GM23338 (cell line): Measurements from ENCODE around the gene ORC3. TPM values are rescaled to one million over a fixed set of nuclear protein-coding genes. Genes with fewer than 3 reads are reported as not detected.

ENCODE experiments used
- ATAC-seq: fragments of 200-7000 bp; cut with Tn5 transposase; 3 replicates; pipeline ENCODE4 v1.9.1; 2020
- DNase-seq: peaks from one replicate; pipeline ENCODE4 v3.0.0-alpha.2; 2015; ENCODE audit warnings: low spot score
- H2AFZ ChIP-seq: fragments of 200-600 bp; sonication (generic); 2 replicates; pipeline ENCODE4 v1.8.0; 2016; ENCODE audit warnings: antibody characterized with exemption, mild to moderate bottlenecking, moderate library complexity
- H3F3A ChIP-seq: fragments of 200-600 bp; sonication (generic); replicated peaks from 2 replicates; pipeline ENCODE4 v1.8.0; 2017; ENCODE audit warnings: antibody characterized with exemption, mixed run types, low read depth
- H3K27ac ChIP-seq: fragments of 200-600 bp; sonication (generic); 2 replicates; pipeline ENCODE4 v1.6.1; 2016; ENCODE audit warnings: low read depth
- H3K27me3 ChIP-seq: fragments of 200-600 bp; sonication (generic); 2 replicates; pipeline ENCODE4 v1.8.0; 2016; ENCODE audit warnings: mild to moderate bottlenecking, mixed run types, moderate library complexity; ENCODE audit not compliant: insufficient read depth
- H3K36me3 ChIP-seq: fragments of 200-600 bp; sonication (generic); 2 replicates; pipeline ENCODE4 v1.8.0; 2016; ENCODE audit warnings: mild to moderate bottlenecking; ENCODE audit not compliant: insufficient read depth
- H3K4me1 ChIP-seq: fragments of 200-600 bp; sonication (generic); 2 replicates; pipeline ENCODE4 v1.8.0; 2016; ENCODE audit warnings: mild to moderate bottlenecking, moderate library complexity; ENCODE audit not compliant: insufficient read depth
- H3K4me2 ChIP-seq: fragments of 200-600 bp; sonication (generic); 2 replicates; pipeline ENCODE4 v1.7.1; 2017; ENCODE audit warnings: mixed run types
- H3K4me3 ChIP-seq: fragments of 200-600 bp; sonication (generic); 2 replicates; pipeline ENCODE4 v1.6.1; 2016; ENCODE audit warnings: mixed run types
- H3K79me2 ChIP-seq: fragments of 200-600 bp; sonication (generic); replicated peaks from 2 replicates; pipeline ENCODE4 v1.8.0; 2017; ENCODE audit warnings: mild to moderate bottlenecking; ENCODE audit not compliant: insufficient read depth
- H3K9me2 ChIP-seq: fragments of 200-600 bp; sonication (generic); 2 replicates; pipeline ENCODE4 v1.8.0; 2017; ENCODE audit not compliant: insufficient read depth
- H4K20me1 ChIP-seq: fragments of 200-600 bp; sonication (generic); replicated peaks from 2 replicates; pipeline ENCODE4 v1.8.0; 2017; ENCODE audit warnings: mild to moderate bottlenecking; ENCODE audit not compliant: insufficient read depth
- H3K27ac Mint-ChIP-seq: 2 replicates; pipeline ENCODE4 v1.8.0; 2020; ENCODE audit warnings: inconsistent platforms, mild to moderate bottlenecking, moderate library complexity, mixed read lengths
- H3K27me3 Mint-ChIP-seq: 3 replicates; pipeline ENCODE4 v1.8.0; 2022; ENCODE audit warnings: low read depth, mild to moderate bottlenecking, moderate library complexity, mixed read lengths, inconsistent platforms; ENCODE audit not compliant: insufficient read depth, poor library complexity
- H3K36me3 Mint-ChIP-seq: 3 replicates; pipeline ENCODE4 v1.8.0; 2021; ENCODE audit warnings: low read depth, mild to moderate bottlenecking, inconsistent platforms, moderate library complexity, mixed read lengths
- H3K4me1 Mint-ChIP-seq: 3 replicates; pipeline ENCODE4 v1.8.0; 2020; ENCODE audit warnings: mild to moderate bottlenecking, inconsistent platforms, mixed read lengths
- H3K4me3 Mint-ChIP-seq: 3 replicates; pipeline ENCODE4 v1.8.0; 2021; ENCODE audit warnings: moderate library complexity, mild to moderate bottlenecking, inconsistent platforms, mixed read lengths
- H3K9me3 Mint-ChIP-seq: 3 replicates; pipeline ENCODE4 v1.8.0; 2020; ENCODE audit warnings: moderate library complexity, mild to moderate bottlenecking, inconsistent platforms, mixed read lengths
- CREB1 ChIP-seq: fragments of 250-450 bp; sonication (Bioruptor Pico); IDR thresholded peaks from 2 replicates; pipeline ENCODE4 v1.5.0; 2020; ENCODE audit warnings: low read depth, mild to moderate bottlenecking, moderate library complexity
- EZH2 ChIP-seq: fragments of 200-600 bp; sonication (generic); IDR thresholded peaks from one replicate; pipeline ENCODE4 v1.8.0; 2017; ENCODE audit warnings: antibody characterized with exemption, mild to moderate bottlenecking, low read depth; ENCODE audit not compliant: unreplicated experiment
- EZH2phosphoT487 ChIP-seq: fragments of 200-600 bp; sonication (generic); IDR thresholded peaks from one replicate; pipeline ENCODE4 v1.8.1; 2018; ENCODE audit warnings: antibody characterized with exemption; ENCODE audit not compliant: unreplicated experiment
- JUNB ChIP-seq: IDR thresholded peaks from one replicate; pipeline ENCODE4 v1.6.1; 2016; ENCODE audit warnings: antibody characterized with exemption; ENCODE audit not compliant: unreplicated experiment
- NANOG ChIP-seq: IDR thresholded peaks from 2 replicates; pipeline ENCODE4 v1.6.1; 2016; ENCODE audit warnings: antibody characterized with exemption, borderline replicate concordance
- POLR2AphosphoS5 ChIP-seq: IDR thresholded peaks from 2 replicates; pipeline ENCODE4 v1.6.1; 2016; ENCODE audit warnings: antibody characterized with exemption, low read depth
- STAT1 ChIP-seq: IDR thresholded peaks from one replicate; pipeline ENCODE4 v1.6.1; 2016; ENCODE audit warnings: antibody characterized with exemption; ENCODE audit not compliant: unreplicated experiment
- ZNF114 ChIP-seq: fragments of 250-450 bp; sonication (Bioruptor Pico); IDR thresholded peaks from 2 replicates; pipeline ENCODE4 v1.5.0; 2020; ENCODE audit warnings: mild to moderate bottlenecking, moderate library complexity
- ZNF331 ChIP-seq: fragments of 250-450 bp; sonication (Bioruptor Pico); IDR thresholded peaks from 2 replicates; pipeline ENCODE4 v1.5.0; 2020; ENCODE audit warnings: low read depth, mild to moderate bottlenecking, moderate library complexity
- polyA plus RNA-seq: library from polyadenylated mRNA; unstranded; fragments of >200 nt; fragmentation: Nextera tagmentation; extraction: Ambion mirVana; gene quantifications from 2 replicates; pipeline ENCODE4 v1.2.1, GENCODE V29; 2016
- total RNA-seq: library from RNA; depleted of rRNA; stranded (reverse); fragments of >200 nt; shearing (Covaris generic); gene quantifications from 2 replicates; pipeline ENCODE4 v1.2.3, GENCODE V29; 2014
- TF ChIP-seq, protein P1 (sequence below), 2 experiments: fragments of 200-600 bp in 1 of 2; sonication (generic) in 1 of 2; conservative IDR thresholded peaks; 2 replicates each; pipeline versions ENCODE4 v1.5.1 to v1.6.1; 2016 to 2017; ENCODE audit warnings: antibody characterized with exemption in 2 of 2, low read depth in 2 of 2, mild to moderate bottlenecking in 2 of 2, moderate library complexity in 1 of 2
- TF ChIP-seq, protein P2 (sequence below): IDR thresholded peaks from 2 replicates; pipeline ENCODE4 v1.6.1; 2016; ENCODE audit warnings: antibody characterized with exemption
- TF ChIP-seq, protein P3 (sequence below): IDR thresholded peaks from one replicate; pipeline ENCODE4 v1.6.1; 2018; ENCODE audit warnings: antibody characterized with exemption; ENCODE audit not compliant: unreplicated experiment
- TF ChIP-seq, protein P4 (sequence below): fragments of 250-450 bp; sonication (Bioruptor Pico); IDR thresholded peaks from 2 replicates; pipeline ENCODE4 v1.5.0; 2020; ENCODE audit warnings: mild to moderate bottlenecking, moderate library complexity

The ORC3 gene
- total and polyA plus RNA-seq, 2 experiments from 2014 or later = 53.1 to 78.4 TPM

DNA sequence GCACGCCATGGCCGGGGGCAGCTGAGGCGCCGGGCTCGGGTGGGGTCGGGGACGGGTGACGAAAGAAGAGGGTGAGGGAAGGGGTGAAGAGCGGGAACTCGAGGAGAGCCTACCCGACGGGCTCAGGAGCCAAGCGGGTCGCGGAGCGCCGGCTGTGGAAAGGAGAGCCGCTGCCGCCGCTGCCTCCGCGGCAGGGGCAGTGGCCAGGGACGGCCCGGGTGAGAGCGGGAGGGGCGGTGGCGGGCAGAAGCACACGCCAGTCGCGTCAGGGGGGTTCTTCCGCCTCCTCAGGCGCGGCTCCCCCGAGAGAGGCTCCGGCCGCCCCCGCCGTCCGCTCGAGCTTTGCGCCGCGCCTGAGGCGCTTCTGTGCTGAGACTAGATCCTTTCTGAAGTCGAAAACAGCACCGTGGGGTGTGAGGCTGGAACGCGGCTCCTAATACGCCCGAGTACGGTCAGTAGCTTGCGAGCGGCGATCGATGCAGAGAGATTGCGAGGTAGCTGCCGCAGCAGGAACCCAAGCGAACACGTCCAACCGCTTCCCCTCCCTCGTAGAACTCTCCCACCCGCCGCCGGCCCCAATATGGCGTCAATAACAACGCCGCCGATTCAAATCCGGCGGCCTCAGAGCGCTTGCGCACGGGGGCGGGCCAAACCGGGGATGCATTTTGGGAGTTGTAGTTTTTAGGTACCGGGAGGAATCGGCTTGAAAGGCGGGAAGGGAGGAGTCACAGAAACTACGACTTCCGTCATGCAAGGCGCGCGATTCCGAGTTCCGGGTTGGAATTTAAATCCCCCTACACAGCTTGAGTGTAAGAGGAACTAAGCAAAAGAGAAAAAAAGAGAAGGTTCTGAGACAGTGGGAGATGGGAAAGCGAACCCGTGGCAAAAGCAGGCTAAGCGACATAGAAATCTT, 112.0 kb downstream of the ORC3 start, which contains the start of gene AKIRIN2:
TSS of gene AKIRIN2 (minus strand) at position 558 of the 913 bp plus-strand sequence. CDS start at position 9, 549 bp downstream.
- Histone ChIP-seq H3K4me1 (peaks cover 10% of the 10 kb centered on the region), H3K79me2 (peaks cover 51% of the 10 kb centered on the region), H2AFZ (no peak within 1 kb of the TSS), H3K36me3 (no peaks in the 10 kb centered on the region), H3F3A (no peaks in the 10 kb centered on the region; the same call in 1 of the 2 replicates), H3K4me3 (peak within 1 kb of the TSS; percentile 85), H3K27ac (peak within 1 kb of the TSS; percentile 89), H3K27me3 (no peaks in the 10 kb centered on the region), H3K4me2 (peak within 1 kb of the TSS; percentile 89), H4K20me1 (peaks cover 21% of the 10 kb centered on the region), H3K9me2 (no peaks in the 10 kb centered on the region)
- peaks cover 9% of the 10 kb centered on the region for H3K27me3 Mint-ChIP-seq
- TF ChIP-seq POLR2AphosphoS5 = peak; percentile 94
- no peak for TF ChIP-seq STAT1
- TF ChIP-seq, protein P1, sequence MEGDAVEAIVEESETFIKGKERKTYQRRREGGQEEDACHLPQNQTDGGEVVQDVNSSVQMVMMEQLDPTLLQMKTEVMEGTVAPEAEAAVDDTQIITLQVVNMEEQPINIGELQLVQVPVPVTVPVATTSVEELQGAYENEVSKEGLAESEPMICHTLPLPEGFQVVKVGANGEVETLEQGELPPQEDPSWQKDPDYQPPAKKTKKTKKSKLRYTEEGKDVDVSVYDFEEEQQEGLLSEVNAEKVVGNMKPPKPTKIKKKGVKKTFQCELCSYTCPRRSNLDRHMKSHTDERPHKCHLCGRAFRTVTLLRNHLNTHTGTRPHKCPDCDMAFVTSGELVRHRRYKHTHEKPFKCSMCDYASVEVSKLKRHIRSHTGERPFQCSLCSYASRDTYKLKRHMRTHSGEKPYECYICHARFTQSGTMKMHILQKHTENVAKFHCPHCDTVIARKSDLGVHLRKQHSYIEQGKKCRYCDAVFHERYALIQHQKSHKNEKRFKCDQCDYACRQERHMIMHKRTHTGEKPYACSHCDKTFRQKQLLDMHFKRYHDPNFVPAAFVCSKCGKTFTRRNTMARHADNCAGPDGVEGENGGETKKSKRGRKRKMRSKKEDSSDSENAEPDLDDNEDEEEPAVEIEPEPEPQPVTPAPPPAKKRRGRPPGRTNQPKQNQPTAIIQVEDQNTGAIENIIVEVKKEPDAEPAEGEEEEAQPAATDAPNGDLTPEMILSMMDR (conservative IDR thresholded peaks at IDR 0.05; ENCODE audit: low read depth in 2 of 2) = no peak
- no peak for TF ChIP-seq ZNF114 (CRISPR knock-in tag)
- TF ChIP-seq, protein P2, sequence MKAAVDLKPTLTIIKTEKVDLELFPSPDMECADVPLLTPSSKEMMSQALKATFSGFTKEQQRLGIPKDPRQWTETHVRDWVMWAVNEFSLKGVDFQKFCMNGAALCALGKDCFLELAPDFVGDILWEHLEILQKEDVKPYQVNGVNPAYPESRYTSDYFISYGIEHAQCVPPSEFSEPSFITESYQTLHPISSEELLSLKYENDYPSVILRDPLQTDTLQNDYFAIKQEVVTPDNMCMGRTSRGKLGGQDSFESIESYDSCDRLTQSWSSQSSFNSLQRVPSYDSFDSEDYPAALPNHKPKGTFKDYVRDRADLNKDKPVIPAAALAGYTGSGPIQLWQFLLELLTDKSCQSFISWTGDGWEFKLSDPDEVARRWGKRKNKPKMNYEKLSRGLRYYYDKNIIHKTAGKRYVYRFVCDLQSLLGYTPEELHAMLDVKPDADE = peak; percentile 92
- 0 out of 2 replicates have a peak, but pooled peaks have one; percentile 0 for TF ChIP-seq NANOG
- TF ChIP-seq CREB1 = peak; percentile 54
- TF ChIP-seq JUNB = no peak
- TF ChIP-seq, protein P3, sequence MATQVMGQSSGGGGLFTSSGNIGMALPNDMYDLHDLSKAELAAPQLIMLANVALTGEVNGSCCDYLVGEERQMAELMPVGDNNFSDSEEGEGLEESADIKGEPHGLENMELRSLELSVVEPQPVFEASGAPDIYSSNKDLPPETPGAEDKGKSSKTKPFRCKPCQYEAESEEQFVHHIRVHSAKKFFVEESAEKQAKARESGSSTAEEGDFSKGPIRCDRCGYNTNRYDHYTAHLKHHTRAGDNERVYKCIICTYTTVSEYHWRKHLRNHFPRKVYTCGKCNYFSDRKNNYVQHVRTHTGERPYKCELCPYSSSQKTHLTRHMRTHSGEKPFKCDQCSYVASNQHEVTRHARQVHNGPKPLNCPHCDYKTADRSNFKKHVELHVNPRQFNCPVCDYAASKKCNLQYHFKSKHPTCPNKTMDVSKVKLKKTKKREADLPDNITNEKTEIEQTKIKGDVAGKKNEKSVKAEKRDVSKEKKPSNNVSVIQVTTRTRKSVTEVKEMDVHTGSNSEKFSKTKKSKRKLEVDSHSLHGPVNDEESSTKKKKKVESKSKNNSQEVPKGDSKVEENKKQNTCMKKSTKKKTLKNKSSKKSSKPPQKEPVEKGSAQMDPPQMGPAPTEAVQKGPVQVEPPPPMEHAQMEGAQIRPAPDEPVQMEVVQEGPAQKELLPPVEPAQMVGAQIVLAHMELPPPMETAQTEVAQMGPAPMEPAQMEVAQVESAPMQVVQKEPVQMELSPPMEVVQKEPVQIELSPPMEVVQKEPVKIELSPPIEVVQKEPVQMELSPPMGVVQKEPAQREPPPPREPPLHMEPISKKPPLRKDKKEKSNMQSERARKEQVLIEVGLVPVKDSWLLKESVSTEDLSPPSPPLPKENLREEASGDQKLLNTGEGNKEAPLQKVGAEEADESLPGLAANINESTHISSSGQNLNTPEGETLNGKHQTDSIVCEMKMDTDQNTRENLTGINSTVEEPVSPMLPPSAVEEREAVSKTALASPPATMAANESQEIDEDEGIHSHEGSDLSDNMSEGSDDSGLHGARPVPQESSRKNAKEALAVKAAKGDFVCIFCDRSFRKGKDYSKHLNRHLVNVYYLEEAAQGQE = no peak
- no peak for TF ChIP-seq ZNF331 (CRISPR knock-in tag)
- TF ChIP-seq EZH2phosphoT487 = no peak
- TF ChIP-seq, protein P4, sequence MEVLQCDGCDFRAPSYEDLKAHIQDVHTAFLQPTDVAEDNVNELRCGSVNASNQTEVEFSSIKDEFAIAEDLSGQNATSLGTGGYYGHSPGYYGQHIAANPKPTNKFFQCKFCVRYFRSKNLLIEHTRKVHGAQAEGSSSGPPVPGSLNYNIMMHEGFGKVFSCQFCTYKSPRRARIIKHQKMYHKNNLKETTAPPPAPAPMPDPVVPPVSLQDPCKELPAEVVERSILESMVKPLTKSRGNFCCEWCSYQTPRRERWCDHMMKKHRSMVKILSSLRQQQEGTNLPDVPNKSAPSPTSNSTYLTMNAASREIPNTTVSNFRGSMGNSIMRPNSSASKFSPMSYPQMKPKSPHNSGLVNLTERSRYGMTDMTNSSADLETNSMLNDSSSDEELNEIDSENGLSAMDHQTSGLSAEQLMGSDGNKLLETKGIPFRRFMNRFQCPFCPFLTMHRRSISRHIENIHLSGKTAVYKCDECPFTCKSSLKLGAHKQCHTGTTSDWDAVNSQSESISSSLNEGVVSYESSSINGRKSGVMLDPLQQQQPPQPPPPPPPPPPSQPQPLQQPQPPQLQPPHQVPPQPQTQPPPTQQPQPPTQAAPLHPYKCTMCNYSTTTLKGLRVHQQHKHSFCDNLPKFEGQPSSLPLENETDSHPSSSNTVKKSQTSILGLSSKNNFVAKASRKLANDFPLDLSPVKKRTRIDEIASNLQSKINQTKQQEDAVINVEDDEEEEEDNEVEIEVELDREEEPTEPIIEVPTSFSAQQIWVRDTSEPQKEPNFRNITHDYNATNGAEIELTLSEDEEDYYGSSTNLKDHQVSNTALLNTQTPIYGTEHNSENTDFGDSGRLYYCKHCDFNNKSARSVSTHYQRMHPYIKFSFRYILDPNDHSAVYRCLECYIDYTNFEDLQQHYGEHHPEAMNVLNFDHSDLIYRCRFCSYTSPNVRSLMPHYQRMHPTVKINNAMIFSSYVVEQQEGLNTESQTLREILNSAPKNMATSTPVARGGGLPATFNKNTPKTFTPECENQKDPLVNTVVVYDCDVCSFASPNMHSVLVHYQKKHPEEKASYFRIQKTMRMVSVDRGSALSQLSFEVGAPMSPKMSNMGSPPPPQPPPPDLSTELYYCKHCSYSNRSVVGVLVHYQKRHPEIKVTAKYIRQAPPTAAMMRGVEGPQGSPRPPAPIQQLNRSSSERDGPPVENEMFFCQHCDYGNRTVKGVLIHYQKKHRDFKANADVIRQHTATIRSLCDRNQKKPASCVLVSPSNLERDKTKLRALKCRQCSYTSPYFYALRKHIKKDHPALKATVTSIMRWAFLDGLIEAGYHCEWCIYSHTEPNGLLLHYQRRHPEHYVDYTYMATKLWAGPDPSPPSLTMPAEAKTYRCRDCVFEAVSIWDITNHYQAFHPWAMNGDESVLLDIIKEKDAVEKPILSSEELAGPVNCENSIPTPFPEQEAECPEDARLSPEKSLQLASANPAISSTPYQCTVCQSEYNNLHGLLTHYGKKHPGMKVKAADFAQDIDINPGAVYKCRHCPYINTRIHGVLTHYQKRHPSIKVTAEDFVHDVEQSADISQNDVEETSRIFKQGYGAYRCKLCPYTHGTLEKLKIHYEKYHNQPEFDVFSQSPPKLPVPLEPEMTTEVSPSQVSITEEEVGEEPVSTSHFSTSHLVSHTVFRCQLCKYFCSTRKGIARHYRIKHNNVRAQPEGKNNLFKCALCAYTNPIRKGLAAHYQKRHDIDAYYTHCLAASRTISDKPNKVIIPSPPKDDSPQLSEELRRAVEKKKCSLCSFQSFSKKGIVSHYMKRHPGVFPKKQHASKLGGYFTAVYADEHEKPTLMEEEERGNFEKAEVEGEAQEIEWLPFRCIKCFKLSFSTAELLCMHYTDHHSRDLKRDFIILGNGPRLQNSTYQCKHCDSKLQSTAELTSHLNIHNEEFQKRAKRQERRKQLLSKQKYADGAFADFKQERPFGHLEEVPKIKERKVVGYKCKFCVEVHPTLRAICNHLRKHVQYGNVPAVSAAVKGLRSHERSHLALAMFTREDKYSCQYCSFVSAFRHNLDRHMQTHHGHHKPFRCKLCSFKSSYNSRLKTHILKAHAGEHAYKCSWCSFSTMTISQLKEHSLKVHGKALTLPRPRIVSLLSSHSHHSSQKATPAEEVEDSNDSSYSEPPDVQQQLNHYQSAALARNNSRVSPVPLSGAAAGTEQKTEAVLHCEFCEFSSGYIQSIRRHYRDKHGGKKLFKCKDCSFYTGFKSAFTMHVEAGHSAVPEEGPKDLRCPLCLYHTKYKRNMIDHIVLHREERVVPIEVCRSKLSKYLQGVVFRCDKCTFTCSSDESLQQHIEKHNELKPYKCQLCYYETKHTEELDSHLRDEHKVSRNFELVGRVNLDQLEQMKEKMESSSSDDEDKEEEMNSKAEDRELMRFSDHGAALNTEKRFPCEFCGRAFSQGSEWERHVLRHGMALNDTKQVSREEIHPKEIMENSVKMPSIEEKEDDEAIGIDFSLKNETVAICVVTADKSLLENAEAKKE = no peak
- no peak for TF ChIP-seq EZH2
- peak within 1 kb of the TSS; percentile 98 for H3K27ac Mint-ChIP-seq
- peaks cover 18% of the 10 kb centered on the region for H3K36me3 Mint-ChIP-seq
- peaks cover 6% of the 10 kb centered on the region for H3K9me3 Mint-ChIP-seq
- H3K4me1 Mint-ChIP-seq = peaks cover 7% of the 10 kb centered on the region; the same call in 2 of the 3 replicates
- DNase-seq (peak; percentile 100), ATAC-seq (peak; percentile 82)
- H3K4me3 Mint-ChIP-seq = peak within 1 kb of the TSS; percentile 99
